GM12864 (cell line): ENCODE results near the gene TBC1D22A.

ENCODE experiments used
- DNase-seq: peaks from one replicate; pipeline ENCODE4 v3.0.0-alpha.2; 2011; ENCODE audit warnings: low read depth
- H3K4me3 ChIP-seq: 2 replicates; pipeline ENCODE4 v1.5.1; 2011; ENCODE audit warnings: mild to moderate bottlenecking, low read depth, low read length, control low read depth
- CTCF ChIP-seq: IDR thresholded peaks from 2 replicates; pipeline ENCODE4 v1.5.1; 2011; ENCODE audit warnings: low read depth, mild to moderate bottlenecking, moderate library complexity, low read length, control low read depth, inconsistent platforms; ENCODE audit errors: missing control alignments

The TBC1D22A gene

GRCh38 chr22:46835288-46835687 lies 72.8 kb downstream of the TBC1D22A start:
- no peak overlapping the region for H3K4me3 ChIP-seq
- DNase-seq, result no peak
- TF ChIP-seq CTCF, result no peak

GRCh38 chr22:46835693-46836092 lies 73.2 kb downstream of the TBC1D22A start:
- no peak overlapping the region for H3K4me3 ChIP-seq
- DNase-seq, result no peak
- TF ChIP-seq CTCF, result no peak

- H3K4me3 ChIP-seq, result no peak overlapping the region
- DNase-seq, result no peak
- no peak for TF ChIP-seq CTCF
Measured at GRCh38 chr22:46841522-46841921, 79.1 kb downstream of the TBC1D22A start.

GRCh38 chr22:46842606-46843005 lies 80.2 kb downstream of the TBC1D22A start:
- no peak for DNase-seq
- H3K4me3 ChIP-seq, result no peak overlapping the region
- no peak for TF ChIP-seq CTCF

GRCh38 chr22:46843821-46844255 lies 81.4 kb downstream of the TBC1D22A start:
- no peak for TF ChIP-seq CTCF
- no peak overlapping the region for H3K4me3 ChIP-seq
- DNase-seq, result no peak

GRCh38 chr22:46844606-46845210 lies 82.3 kb downstream of the TBC1D22A start:
- no peak for DNase-seq
- TF ChIP-seq CTCF, result no peak
- no peak overlapping the region for H3K4me3 ChIP-seq
